CD4-positive, CD25-positive, alpha-beta regulatory T cell (primary cell): ENCODE results near the gene TFCP2L1. TPM values are rescaled to one million over a fixed set of nuclear protein-coding genes. Genes with fewer than 3 reads are reported as not detected.
"Not testable (repeated sequence)": the region's sequence is repeated elsewhere in the genome, so short reads cannot be mapped to it uniquely, and the experiment has no call there.

Source experiments
- ATAC-seq, 2 donors: fragments of 150-1000 bp; cut with Tn5 transposase; one replicate each; pipeline ENCODE4 v1.10.0; 2021; ENCODE audit warnings: low read depth in 2 of 2, moderate number of reproducible peaks in 2 of 2, moderate library complexity in 1 of 2
- DNase-seq, 3 donors: peaks; one replicate each; pipeline versions ENCODE4 v3.0.0 to v3.0.0-alpha.2; 2012 to 2022; ENCODE audit warnings: mixed read lengths in 1 of 3
- H3K27ac ChIP-seq: one replicate; pipeline ENCODE4 v1.7.0; 2013; ENCODE audit warnings: mild to moderate bottlenecking, low read length; ENCODE audit not compliant: insufficient read depth, poor library complexity, severe bottlenecking
- H3K27me3 ChIP-seq: one replicate; pipeline ENCODE4 v1.7.0; 2013; ENCODE audit warnings: low read length; ENCODE audit not compliant: control insufficient read depth, insufficient read depth
- H3K36me3 ChIP-seq: one replicate; pipeline ENCODE4 v1.7.0; 2013; ENCODE audit warnings: mild to moderate bottlenecking, low read length, moderate library complexity; ENCODE audit not compliant: control insufficient read depth, insufficient read depth
- H3K4me1 ChIP-seq: 2 replicates; pipeline ENCODE4 v1.7.0; 2013; ENCODE audit warnings: mild to moderate bottlenecking, low read length; ENCODE audit not compliant: insufficient read depth, control insufficient read depth, poor library complexity, severe bottlenecking
- H3K4me3 ChIP-seq: one replicate; pipeline ENCODE4 v1.7.0; 2013; ENCODE audit warnings: low read depth, mild to moderate bottlenecking, low read length, moderate library complexity
- H3K9me3 ChIP-seq, 2 experiments: 1 replicate in 1 of 2; 2 replicates in 1 of 2; pipeline ENCODE4 v1.7.0; 2013; ENCODE audit warnings: low read length in 2 of 2, mild to moderate bottlenecking in 1 of 2, moderate library complexity in 1 of 2; ENCODE audit not compliant: control insufficient read depth in 2 of 2
- H3K27ac Mint-ChIP-seq, 3 donors: one replicate each; pipeline ENCODE4 v1.8.0; 2020 to 2022; ENCODE audit warnings: mild to moderate bottlenecking in 3 of 3, mixed read lengths in 3 of 3, moderate library complexity in 2 of 3
- H3K27me3 Mint-ChIP-seq: one replicate; pipeline ENCODE4 v1.8.0; 2022; ENCODE audit warnings: mild to moderate bottlenecking, mixed read lengths
- H3K36me3 Mint-ChIP-seq: one replicate; pipeline ENCODE4 v1.8.0; 2020; ENCODE audit warnings: mixed read lengths
- H3K4me1 Mint-ChIP-seq, 4 donors: one replicate each; pipeline ENCODE4 v1.8.0; 2020 to 2022; ENCODE audit warnings: mixed read lengths in 4 of 4, mild to moderate bottlenecking in 1 of 4
- H3K4me3 Mint-ChIP-seq, 4 donors: one replicate each; pipeline ENCODE4 v1.8.0; 2020 to 2022; ENCODE audit warnings: mild to moderate bottlenecking in 4 of 4, mixed read lengths in 4 of 4, moderate library complexity in 3 of 4
- H3K9me3 Mint-ChIP-seq, 7 donors: one replicate each; pipeline ENCODE4 v1.8.0; 2020 to 2022; ENCODE audit warnings: mixed read lengths in 7 of 7, mild to moderate bottlenecking in 3 of 7, moderate library complexity in 2 of 7
- polyA plus RNA-seq, 4 donors: library from polyadenylated mRNA; unstranded; fragments of 300-500 nt; fragmentation: Illumina TruSeq; gene quantifications; one replicate each; pipeline ENCODE4 v1.2.3, GENCODE V29; 2021
- total RNA-seq: library from RNA; stranded (reverse); gene quantifications from one replicate; pipeline ENCODE4 v1.2.3, GENCODE V29; 2022

The TFCP2L1 gene
- total and polyA plus RNA-seq, 5 donors from 2014 or later = 0.05 TPM; not detected in 4

GRCh38 chr2:121276341-121276740, 8.7 kb downstream of the TFCP2L1 start:
- Histone ChIP-seq H3K9me3 (no peaks in the 10 kb centered on the region), H3K4me3 (no peak overlapping the region), H3K4me1 (no peaks in the 10 kb centered on the region), H3K36me3 (no peaks in the 10 kb centered on the region), H3K27me3 (peaks cover 2% of the 10 kb centered on the region), H3K27ac (no peak overlapping the region)
- Mint-ChIP-seq H3K4me1 (no peaks in the 10 kb centered on the region), H3K4me3 (no peak overlapping the region), H3K36me3 (no peaks in the 10 kb centered on the region), H3K27ac (no peak overlapping the region), H3K27me3 (peaks cover 5% of the 10 kb centered on the region), H3K9me3 (peaks cover 0 to 4% (median 0%) of the 10 kb centered on the region in 7 donors)
- no peak for ATAC-seq
- no peak for DNase-seq

- H3K27me3 ChIP-seq = peaks cover 2% of the 10 kb centered on the region
- no peaks in the 10 kb centered on the region for H3K36me3 ChIP-seq
- no peaks in the 10 kb centered on the region for H3K4me1 Mint-ChIP-seq
- H3K9me3 Mint-ChIP-seq = peaks cover 0 to 2% (median 0%) of the 10 kb centered on the region in 7 donors
- no peak overlapping the region for H3K4me3 ChIP-seq
- H3K9me3 ChIP-seq = no peaks in the 10 kb centered on the region
- no peak overlapping the region for H3K27ac ChIP-seq
- H3K27me3 Mint-ChIP-seq = no peaks in the 10 kb centered on the region
- DNase-seq (no peak), ATAC-seq (no peak)
- H3K27ac Mint-ChIP-seq = peak overlapping the region in 1 of 3 donors; percentile 23
- no peaks in the 10 kb centered on the region for H3K4me1 ChIP-seq
- no peak overlapping the region for H3K4me3 Mint-ChIP-seq
- H3K36me3 Mint-ChIP-seq = no peaks in the 10 kb centered on the region
Observed at GRCh38 chr2:121273116-121273515, 11.9 kb downstream of the TFCP2L1 start.

- H3K4me3 Mint-ChIP-seq = no peak overlapping the region
- no peaks in the 10 kb centered on the region for H3K36me3 ChIP-seq
- no peak for DNase-seq
- peaks cover 0 to 2% (median 0%) of the 10 kb centered on the region in 7 donors for H3K9me3 Mint-ChIP-seq
- H3K9me3 ChIP-seq = no peaks in the 10 kb centered on the region
- H3K4me1 Mint-ChIP-seq = no peaks in the 10 kb centered on the region
- ATAC-seq = no peak
- no peaks in the 10 kb centered on the region for H3K36me3 Mint-ChIP-seq
- no peaks in the 10 kb centered on the region for H3K27me3 Mint-ChIP-seq
- H3K27ac ChIP-seq = no peak overlapping the region
- H3K4me1 ChIP-seq = no peaks in the 10 kb centered on the region
- H3K27ac Mint-ChIP-seq = no peak overlapping the region
- no peak overlapping the region for H3K4me3 ChIP-seq
- H3K27me3 ChIP-seq = peaks cover 2% of the 10 kb centered on the region
Observed at GRCh38 chr2:121272596-121272995, 12.4 kb downstream of the TFCP2L1 start.

GRCh38 chr2:121269436-121269835, 15.6 kb downstream of the TFCP2L1 start:
- not testable (repeated sequence) for H3K9me3 ChIP-seq, H3K4me3 Mint-ChIP-seq, H3K4me1 Mint-ChIP-seq, ATAC-seq, H3K36me3 ChIP-seq, H3K4me3 ChIP-seq, H3K4me1 ChIP-seq, DNase-seq, H3K27ac Mint-ChIP-seq, H3K9me3 Mint-ChIP-seq, H3K36me3 Mint-ChIP-seq, H3K27me3 Mint-ChIP-seq, H3K27me3 ChIP-seq, H3K27ac ChIP-seq

GRCh38 chr2:121266543-121267106, 18.4 kb downstream of the TFCP2L1 start:
- H3K36me3 Mint-ChIP-seq = no peaks in the 10 kb centered on the region
- no peaks in the 10 kb centered on the region for H3K9me3 ChIP-seq
- no peak for DNase-seq
- no peaks in the 10 kb centered on the region for H3K4me1 ChIP-seq
- H3K36me3 ChIP-seq = no peaks in the 10 kb centered on the region
- peaks cover 2% of the 10 kb centered on the region for H3K27me3 ChIP-seq
- no peaks in the 10 kb centered on the region for H3K9me3 Mint-ChIP-seq
- ATAC-seq = no peak
- H3K4me1 Mint-ChIP-seq = no peaks in the 10 kb centered on the region
- no peak overlapping the region for H3K4me3 ChIP-seq
- no peak overlapping the region for H3K27ac ChIP-seq
- H3K4me3 Mint-ChIP-seq = no peak overlapping the region
- no peak overlapping the region for H3K27ac Mint-ChIP-seq
- no peaks in the 10 kb centered on the region for H3K27me3 Mint-ChIP-seq

DNA sequence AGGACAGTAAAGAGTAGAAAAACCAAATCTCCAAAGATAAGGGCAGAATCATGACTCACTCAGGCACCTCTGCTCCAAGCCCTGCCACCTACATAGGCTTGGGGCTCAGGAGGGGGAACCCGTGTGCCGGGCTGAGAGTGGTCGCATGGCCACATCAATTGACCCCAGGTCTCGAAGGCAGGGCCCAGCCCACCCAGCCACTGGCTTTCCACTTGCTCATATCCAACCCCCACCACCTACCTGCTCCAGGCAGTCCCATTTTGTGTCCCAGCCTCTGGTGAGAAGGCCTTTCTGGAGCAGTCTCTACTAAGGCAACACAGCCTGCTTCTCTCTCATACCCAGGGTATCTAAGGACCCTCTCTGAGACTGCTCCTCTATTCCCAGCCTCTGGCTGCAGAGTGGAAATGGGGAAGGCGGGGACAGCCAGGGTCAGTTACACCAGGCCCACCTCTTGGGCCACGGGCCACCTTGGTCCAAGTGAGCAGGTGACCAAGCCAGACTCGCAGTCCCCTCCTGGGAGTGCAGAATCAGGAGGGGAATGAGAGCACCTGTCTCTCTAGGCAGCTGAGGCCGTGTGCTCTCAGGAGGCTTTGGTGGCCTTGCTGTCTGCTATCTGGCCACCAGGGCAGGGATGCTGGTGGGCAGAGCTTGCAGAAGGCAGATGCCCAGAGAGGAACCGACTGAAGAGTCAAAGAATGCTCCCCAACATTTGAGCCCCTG, 20.8 kb downstream of the TFCP2L1 start:
- H3K36me3 ChIP-seq = no peaks in the 10 kb centered on the region
- no peaks in the 10 kb centered on the region for H3K4me1 ChIP-seq
- H3K9me3 ChIP-seq = no peaks in the 10 kb centered on the region
- Mint-ChIP-seq H3K9me3 (no peaks in the 10 kb centered on the region), H3K27ac (no peak overlapping the region), H3K4me1 (no peaks in the 10 kb centered on the region), H3K27me3 (peaks cover 4% of the 10 kb centered on the region), H3K36me3 (no peaks in the 10 kb centered on the region), H3K4me3 (no peak overlapping the region)
- H3K4me3 ChIP-seq = no peak overlapping the region
- DNase-seq = no peak
- H3K27ac ChIP-seq = no peak overlapping the region
- no peak for ATAC-seq
- H3K27me3 ChIP-seq = peaks cover 2% of the 10 kb centered on the region

- peaks cover 4% of the 10 kb centered on the region for H3K27me3 Mint-ChIP-seq
- Histone ChIP-seq H3K4me3 (no peak overlapping the region), H3K4me1 (no peaks in the 10 kb centered on the region), H3K36me3 (no peaks in the 10 kb centered on the region), H3K27me3 (no peaks in the 10 kb centered on the region), H3K9me3 (no peaks in the 10 kb centered on the region), H3K27ac (no peak overlapping the region)
- no peak overlapping the region for H3K4me3 Mint-ChIP-seq
- no peaks in the 10 kb centered on the region for H3K36me3 Mint-ChIP-seq
- no peak for DNase-seq
- H3K9me3 Mint-ChIP-seq = no peaks in the 10 kb centered on the region
- ATAC-seq = no peak
- H3K27ac Mint-ChIP-seq = no peak overlapping the region
- H3K4me1 Mint-ChIP-seq = no peaks in the 10 kb centered on the region
Observed at GRCh38 chr2:121260370-121261154, 24.4 kb downstream of the TFCP2L1 start.
